SK-N-SH (cell line): ENCODE measurements around the gene AMHR2.

ENCODE experiments used
- EP300 ChIP-seq, 2 experiments: IDR thresholded peaks; 2 replicates each; pipeline versions ENCODE4 v1.4.0 to v1.6.1; 2012; ENCODE audit warnings: borderline replicate concordance in 1 of 2, low read depth in 1 of 2, low read length in 1 of 2
- EZH2phosphoT487 ChIP-seq: fragments of 200-600 bp; sonication (generic); IDR thresholded peaks from 2 replicates; pipeline ENCODE4 v1.6.1; 2017; ENCODE audit warnings: low read depth, mixed run types, mild to moderate bottlenecking, antibody characterized with exemption, moderate library complexity, borderline replicate concordance
- GABPA ChIP-seq: IDR thresholded peaks from 2 replicates; pipeline ENCODE4 v1.4.0; 2012; ENCODE audit warnings: low read depth, mild to moderate bottlenecking
- JUND ChIP-seq: IDR thresholded peaks from 2 replicates; pipeline ENCODE4 v1.4.0; 2012
- MEF2A ChIP-seq: IDR thresholded peaks from 2 replicates; pipeline ENCODE4 v1.4.0; 2012; ENCODE audit warnings: low read depth, borderline replicate concordance
- RAD21 ChIP-seq: IDR thresholded peaks from 2 replicates; pipeline ENCODE4 v1.6.1; 2012; ENCODE audit warnings: mild to moderate bottlenecking, low read length
- RCOR1 ChIP-seq: fragments of 150-350 bp; IDR thresholded peaks from 2 replicates; pipeline ENCODE4 v1.6.1; 2017; ENCODE audit warnings: antibody characterized with exemption, low read length
- SMC3 ChIP-seq: IDR thresholded peaks from 2 replicates; pipeline ENCODE4 v1.6.1; 2012; ENCODE audit warnings: low read depth, low read length, improper control_type of control experiment
- TF ChIP-seq, protein P1 (sequence below): IDR thresholded peaks from 2 replicates; pipeline ENCODE4 v1.4.0; 2012; ENCODE audit warnings: low read depth, borderline replicate concordance
- TF ChIP-seq, protein P2 (sequence below): fragments of 200-600 bp; sonication (generic); IDR thresholded peaks from 2 replicates; pipeline ENCODE4 v1.6.1; 2017; ENCODE audit warnings: antibody characterized with exemption, mild to moderate bottlenecking, moderate library complexity
- TF ChIP-seq, protein P3 (sequence below): IDR thresholded peaks from 2 replicates; pipeline ENCODE4 v1.6.1; 2012; ENCODE audit warnings: mild to moderate bottlenecking, low read depth, low read length, moderate library complexity
- TF ChIP-seq, protein P4 (sequence below): IDR thresholded peaks from 2 replicates; pipeline ENCODE4; 2012

DNA sequence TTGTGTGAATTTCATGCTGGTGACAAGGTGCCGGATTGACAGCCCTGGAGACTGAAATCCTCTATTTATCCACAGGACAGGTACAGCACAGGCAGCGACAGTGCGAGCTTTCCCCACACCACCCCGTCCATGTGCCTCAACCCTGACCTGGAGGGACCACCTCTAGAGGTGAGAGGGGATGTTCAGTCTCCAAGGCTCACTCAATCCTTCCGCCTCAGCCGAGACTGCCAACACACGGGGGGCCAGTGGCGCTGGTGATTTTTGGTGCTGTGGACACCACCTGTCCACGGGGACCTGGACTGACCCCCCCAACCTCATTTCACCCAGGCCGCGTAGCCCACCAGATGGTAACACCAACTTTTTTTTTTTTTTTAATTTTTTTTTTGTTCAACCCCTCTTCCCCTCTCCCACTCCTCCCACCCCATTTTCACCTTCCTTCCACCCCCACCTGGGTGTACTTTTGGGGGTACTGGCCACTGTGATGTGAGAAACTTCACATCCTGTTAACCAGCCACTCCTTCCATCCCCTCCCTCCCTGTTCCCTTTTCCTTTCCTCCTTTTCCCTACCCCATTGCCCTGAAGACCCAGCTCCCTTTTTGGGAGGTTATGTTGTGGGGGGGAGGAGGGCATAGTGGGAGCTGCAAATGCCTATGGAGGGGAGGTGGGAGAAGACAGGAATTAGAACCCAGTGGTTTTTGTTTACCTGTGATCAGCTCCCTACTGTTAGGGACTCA lies 41.2 kb downstream of the AMHR2 start:
- no peak for TF ChIP-seq EP300 (IDR thresholded peaks at IDR 0.05; ENCODE audit: borderline replicate concordance in 1 of 2, low read depth in 1 of 2, low read length in 1 of 2)
- TF ChIP-seq, protein P1, sequence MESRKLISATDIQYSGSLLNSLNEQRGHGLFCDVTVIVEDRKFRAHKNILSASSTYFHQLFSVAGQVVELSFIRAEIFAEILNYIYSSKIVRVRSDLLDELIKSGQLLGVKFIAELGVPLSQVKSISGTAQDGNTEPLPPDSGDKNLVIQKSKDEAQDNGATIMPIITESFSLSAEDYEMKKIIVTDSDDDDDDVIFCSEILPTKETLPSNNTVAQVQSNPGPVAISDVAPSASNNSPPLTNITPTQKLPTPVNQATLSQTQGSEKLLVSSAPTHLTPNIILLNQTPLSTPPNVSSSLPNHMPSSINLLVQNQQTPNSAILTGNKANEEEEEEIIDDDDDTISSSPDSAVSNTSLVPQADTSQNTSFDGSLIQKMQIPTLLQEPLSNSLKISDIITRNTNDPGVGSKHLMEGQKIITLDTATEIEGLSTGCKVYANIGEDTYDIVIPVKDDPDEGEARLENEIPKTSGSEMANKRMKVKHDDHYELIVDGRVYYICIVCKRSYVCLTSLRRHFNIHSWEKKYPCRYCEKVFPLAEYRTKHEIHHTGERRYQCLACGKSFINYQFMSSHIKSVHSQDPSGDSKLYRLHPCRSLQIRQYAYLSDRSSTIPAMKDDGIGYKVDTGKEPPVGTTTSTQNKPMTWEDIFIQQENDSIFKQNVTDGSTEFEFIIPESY = no peak
- TF ChIP-seq, protein P2, sequence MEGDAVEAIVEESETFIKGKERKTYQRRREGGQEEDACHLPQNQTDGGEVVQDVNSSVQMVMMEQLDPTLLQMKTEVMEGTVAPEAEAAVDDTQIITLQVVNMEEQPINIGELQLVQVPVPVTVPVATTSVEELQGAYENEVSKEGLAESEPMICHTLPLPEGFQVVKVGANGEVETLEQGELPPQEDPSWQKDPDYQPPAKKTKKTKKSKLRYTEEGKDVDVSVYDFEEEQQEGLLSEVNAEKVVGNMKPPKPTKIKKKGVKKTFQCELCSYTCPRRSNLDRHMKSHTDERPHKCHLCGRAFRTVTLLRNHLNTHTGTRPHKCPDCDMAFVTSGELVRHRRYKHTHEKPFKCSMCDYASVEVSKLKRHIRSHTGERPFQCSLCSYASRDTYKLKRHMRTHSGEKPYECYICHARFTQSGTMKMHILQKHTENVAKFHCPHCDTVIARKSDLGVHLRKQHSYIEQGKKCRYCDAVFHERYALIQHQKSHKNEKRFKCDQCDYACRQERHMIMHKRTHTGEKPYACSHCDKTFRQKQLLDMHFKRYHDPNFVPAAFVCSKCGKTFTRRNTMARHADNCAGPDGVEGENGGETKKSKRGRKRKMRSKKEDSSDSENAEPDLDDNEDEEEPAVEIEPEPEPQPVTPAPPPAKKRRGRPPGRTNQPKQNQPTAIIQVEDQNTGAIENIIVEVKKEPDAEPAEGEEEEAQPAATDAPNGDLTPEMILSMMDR = no peak
- TF ChIP-seq EZH2phosphoT487 = no peak
- no peak for TF ChIP-seq GABPA
- no peak for TF ChIP-seq SMC3
- TF ChIP-seq, protein P3, sequence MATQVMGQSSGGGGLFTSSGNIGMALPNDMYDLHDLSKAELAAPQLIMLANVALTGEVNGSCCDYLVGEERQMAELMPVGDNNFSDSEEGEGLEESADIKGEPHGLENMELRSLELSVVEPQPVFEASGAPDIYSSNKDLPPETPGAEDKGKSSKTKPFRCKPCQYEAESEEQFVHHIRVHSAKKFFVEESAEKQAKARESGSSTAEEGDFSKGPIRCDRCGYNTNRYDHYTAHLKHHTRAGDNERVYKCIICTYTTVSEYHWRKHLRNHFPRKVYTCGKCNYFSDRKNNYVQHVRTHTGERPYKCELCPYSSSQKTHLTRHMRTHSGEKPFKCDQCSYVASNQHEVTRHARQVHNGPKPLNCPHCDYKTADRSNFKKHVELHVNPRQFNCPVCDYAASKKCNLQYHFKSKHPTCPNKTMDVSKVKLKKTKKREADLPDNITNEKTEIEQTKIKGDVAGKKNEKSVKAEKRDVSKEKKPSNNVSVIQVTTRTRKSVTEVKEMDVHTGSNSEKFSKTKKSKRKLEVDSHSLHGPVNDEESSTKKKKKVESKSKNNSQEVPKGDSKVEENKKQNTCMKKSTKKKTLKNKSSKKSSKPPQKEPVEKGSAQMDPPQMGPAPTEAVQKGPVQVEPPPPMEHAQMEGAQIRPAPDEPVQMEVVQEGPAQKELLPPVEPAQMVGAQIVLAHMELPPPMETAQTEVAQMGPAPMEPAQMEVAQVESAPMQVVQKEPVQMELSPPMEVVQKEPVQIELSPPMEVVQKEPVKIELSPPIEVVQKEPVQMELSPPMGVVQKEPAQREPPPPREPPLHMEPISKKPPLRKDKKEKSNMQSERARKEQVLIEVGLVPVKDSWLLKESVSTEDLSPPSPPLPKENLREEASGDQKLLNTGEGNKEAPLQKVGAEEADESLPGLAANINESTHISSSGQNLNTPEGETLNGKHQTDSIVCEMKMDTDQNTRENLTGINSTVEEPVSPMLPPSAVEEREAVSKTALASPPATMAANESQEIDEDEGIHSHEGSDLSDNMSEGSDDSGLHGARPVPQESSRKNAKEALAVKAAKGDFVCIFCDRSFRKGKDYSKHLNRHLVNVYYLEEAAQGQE = no peak
- TF ChIP-seq MEF2A = no peak
- TF ChIP-seq JUND = no peak
- TF ChIP-seq, protein P4, sequence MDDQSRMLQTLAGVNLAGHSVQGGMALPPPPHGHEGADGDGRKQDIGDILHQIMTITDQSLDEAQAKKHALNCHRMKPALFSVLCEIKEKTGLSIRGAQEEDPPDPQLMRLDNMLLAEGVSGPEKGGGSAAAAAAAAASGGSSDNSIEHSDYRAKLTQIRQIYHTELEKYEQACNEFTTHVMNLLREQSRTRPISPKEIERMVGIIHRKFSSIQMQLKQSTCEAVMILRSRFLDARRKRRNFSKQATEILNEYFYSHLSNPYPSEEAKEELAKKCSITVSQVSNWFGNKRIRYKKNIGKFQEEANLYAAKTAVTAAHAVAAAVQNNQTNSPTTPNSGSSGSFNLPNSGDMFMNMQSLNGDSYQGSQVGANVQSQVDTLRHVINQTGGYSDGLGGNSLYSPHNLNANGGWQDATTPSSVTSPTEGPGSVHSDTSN = no peak
- TF ChIP-seq RAD21 = no peak
- no peak for TF ChIP-seq RCOR1
